Nucleus accumbens (tissue), 56 donors: ENCODE results near the gene SNX32.

ENCODE experiments used
- DNase-seq, 56 donors: peaks; one replicate each; lab custom pipeline; 2025; lab: John Stamatoyannopoulos, UW

SNX32 gene

GRCh38 chr11:65883058-65883761 is 49.4 kb downstream of the SNX32 start:
- DNase-seq = no peak

GRCh38 chr11:65883786-65884715 is 50.3 kb downstream of the SNX32 start:
- DNase-seq = no peak

- DNase-seq = peak in 49 of 56 donors; percentile 12 to 87 (median 57)
Observed at GRCh38 chr11:65884716-65885092, 50.9 kb downstream of the SNX32 start.

- no peak for DNase-seq
Observed at GRCh38 chr11:65885231-65885630, 51.5 kb downstream of the SNX32 start.

- no peak for DNase-seq
Observed at GRCh38 chr11:65885808-65886536, 52.2 kb downstream of the SNX32 start.

GRCh38 chr11:65886826-65887722 is 53.3 kb downstream of the SNX32 start:
- DNase-seq = no peak

GRCh38 chr11:65887723-65888162 is 54.0 kb downstream of the SNX32 start:
- DNase-seq = peak in 8 of 56 donors; percentile 42 to 75 (median 63)

GRCh38 chr11:65888163-65888814 is 54.5 kb downstream of the SNX32 start, which contains the start of gene FIBP:
TSS of gene FIBP (minus strand) at chr11:65888471. CDS start at chr11:65888418, 53 bp downstream.
- DNase-seq = peak in 55 of 56 donors; percentile 82 to 98 (median 95)

GRCh38 chr11:65890324-65891218 is 56.8 kb downstream of the SNX32 start, which contains the start of gene CCDC85B:
TSS of gene CCDC85B (plus strand) at chr11:65890673. CDS start at chr11:65890784, 111 bp downstream.
- peak; percentile 70 to 99 (median 96) for DNase-seq

- peak in 5 of 56 donors; percentile 11 to 34 (median 17) for DNase-seq
Observed at GRCh38 chr11:65891219-65892136, 57.7 kb downstream of the SNX32 start.

- DNase-seq = peak in 2 of 56 donors; percentile 6 to 41
Observed at GRCh38 chr11:65892137-65892540, 58.4 kb downstream of the SNX32 start.

GRCh38 chr11:65892661-65893317 is 59.0 kb downstream of the SNX32 start:
- DNase-seq = peak in 3 of 56 donors; percentile 11 to 25 (median 23)

- peak in 5 of 56 donors; percentile 12 to 26 (median 16) for DNase-seq
Observed at GRCh38 chr11:65894034-65894591, 60.4 kb downstream of the SNX32 start.

GRCh38 chr11:65895482-65895981 is 61.8 kb downstream of the SNX32 start:
- no peak for DNase-seq
